Stimulated activated CD4-positive, alpha-beta T cell treated with anti-CD3 and anti-CD28 coated beads, Interleukin-2, amount 100 ng/mL, for 24 hours (primary cell): ENCODE data around the gene IGF2R.
"Not testable (repeated sequence)": the region's sequence is repeated elsewhere in the genome, so short reads cannot be mapped to it uniquely, and the experiment has no call there.

Experiments used
- DNase-seq, 2 donors: peaks; one replicate each; pipeline ENCODE4 v3.0.0-alpha.2; 2020

Gene IGF2R

GRCh38 chr6:160102956-160103824 lies 134.3 kb downstream of the IGF2R start:
- DNase-seq: peak; percentile 11 to 21

- DNase-seq: no peak
These were observed 134.9 kb downstream of the IGF2R start for GRCh38 chr6:160103825-160104100.

GRCh38 chr6:160104821-160105517 lies 136.1 kb downstream of the IGF2R start:
- no peak for DNase-seq

- no peak for DNase-seq
These were observed 137.1 kb downstream of the IGF2R start for GRCh38 chr6:160106010-160106409.

- no peak for DNase-seq
These were observed 137.8 kb downstream of the IGF2R start for GRCh38 chr6:160106701-160107100.

- DNase-seq: no peak
These were observed 139.2 kb downstream of the IGF2R start for GRCh38 chr6:160108077-160108476.

- DNase-seq: no peak
These were observed 141.8 kb downstream of the IGF2R start for GRCh38 chr6:160110586-160111123.

- DNase-seq: no peak
These were observed 142.9 kb downstream of the IGF2R start for GRCh38 chr6:160111806-160112205.

- DNase-seq: no peak
These were observed 143.9 kb downstream of the IGF2R start for GRCh38 chr6:160112628-160113299.

GRCh38 chr6:160114536-160114935 lies 145.7 kb downstream of the IGF2R start:
- DNase-seq: not testable (repeated sequence)

GRCh38 chr6:160115421-160115820 lies 146.5 kb downstream of the IGF2R start:
- no peak for DNase-seq

GRCh38 chr6:160116411-160116810 lies 147.5 kb downstream of the IGF2R start:
- DNase-seq: no peak

GRCh38 chr6:160117137-160117536 lies 148.3 kb downstream of the IGF2R start:
- DNase-seq: no peak

- no peak for DNase-seq
These were observed 149.8 kb downstream of the IGF2R start for GRCh38 chr6:160118620-160119229.

- DNase-seq: no peak
These were observed 151.2 kb downstream of the IGF2R start for GRCh38 chr6:160120087-160120486.

GRCh38 chr6:160121558-160121957 lies 152.7 kb downstream of the IGF2R start, which contains the start of gene SLC22A1:
Gene SLC22A1, plus strand, starts transcription at chr6:160121815. Its CDS starts 121 bp downstream, at chr6:160121936.
- no peak for DNase-seq

- DNase-seq: no peak
These were observed 153.1 kb downstream of the IGF2R start for GRCh38 chr6:160121981-160122380.

- no peak for DNase-seq
These were observed 153.9 kb downstream of the IGF2R start for GRCh38 chr6:160122744-160123143.

GRCh38 chr6:160124007-160124406 lies 155.1 kb downstream of the IGF2R start:
- DNase-seq: no peak

GRCh38 chr6:160124605-160125004 lies 155.7 kb downstream of the IGF2R start:
- no peak for DNase-seq

- not testable (repeated sequence) for DNase-seq
These were observed 156.2 kb downstream of the IGF2R start for GRCh38 chr6:160125105-160125504.

GRCh38 chr6:160127270-160128124 lies 158.6 kb downstream of the IGF2R start:
- DNase-seq: peak in 1 of 2 donors; percentile 7
